Adrenal gland (tissue), 5 donors: Measurements from ENCODE around the gene RASGEF1C.

Experiments
- POLR2A ChIP-seq, 2 donors: fragments of 450-650 bp; IDR thresholded peaks; one replicate each; pipeline ENCODE4 v1.6.1; 2017; ENCODE audit warnings: antibody characterized with exemption in 2 of 2, mild to moderate bottlenecking in 2 of 2, moderate library complexity in 1 of 2
- TF ChIP-seq, protein P1 (sequence below), 6 experiments: fragments of 450-650 bp in 4 of 6; fragments of 200-600 bp in 2 of 6; sonication (generic) in 1 of 6; IDR thresholded peaks; 1 replicate in 5 of 6; 2 replicates in 1 of 6; pipeline versions ENCODE4 v1.5.1 to v1.8.0; 2016 to 2021; ENCODE audit warnings: antibody characterized with exemption in 6 of 6, mild to moderate bottlenecking in 2 of 6, moderate library complexity in 1 of 6
- donor health status: DM: no; HTN: no; CAD: no.

- TF ChIP-seq POLR2A (IDR thresholded peaks at IDR 0.05): no peak
- TF ChIP-seq, protein P1, sequence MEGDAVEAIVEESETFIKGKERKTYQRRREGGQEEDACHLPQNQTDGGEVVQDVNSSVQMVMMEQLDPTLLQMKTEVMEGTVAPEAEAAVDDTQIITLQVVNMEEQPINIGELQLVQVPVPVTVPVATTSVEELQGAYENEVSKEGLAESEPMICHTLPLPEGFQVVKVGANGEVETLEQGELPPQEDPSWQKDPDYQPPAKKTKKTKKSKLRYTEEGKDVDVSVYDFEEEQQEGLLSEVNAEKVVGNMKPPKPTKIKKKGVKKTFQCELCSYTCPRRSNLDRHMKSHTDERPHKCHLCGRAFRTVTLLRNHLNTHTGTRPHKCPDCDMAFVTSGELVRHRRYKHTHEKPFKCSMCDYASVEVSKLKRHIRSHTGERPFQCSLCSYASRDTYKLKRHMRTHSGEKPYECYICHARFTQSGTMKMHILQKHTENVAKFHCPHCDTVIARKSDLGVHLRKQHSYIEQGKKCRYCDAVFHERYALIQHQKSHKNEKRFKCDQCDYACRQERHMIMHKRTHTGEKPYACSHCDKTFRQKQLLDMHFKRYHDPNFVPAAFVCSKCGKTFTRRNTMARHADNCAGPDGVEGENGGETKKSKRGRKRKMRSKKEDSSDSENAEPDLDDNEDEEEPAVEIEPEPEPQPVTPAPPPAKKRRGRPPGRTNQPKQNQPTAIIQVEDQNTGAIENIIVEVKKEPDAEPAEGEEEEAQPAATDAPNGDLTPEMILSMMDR (IDR thresholded peaks at IDR 0.05): peak in 4 of 6 experiments; percentile 15 to 25 (median 19)
Measured at GRCh38 chr5:180161420-180162303, 47.3 kb downstream of the RASGEF1C start.
